Measurements from ENCODE around the gene NTRK2. TPM values are rescaled to one million over a fixed set of nuclear protein-coding genes. Genes with fewer than 3 reads are reported as not detected.

Gene NTRK2
- total RNA-seq, 1 experiment from 2014 or later: not detected

- H3K4me1 ChIP-seq (ENCODE audit: control insufficient read depth in 1 of 2, insufficient read depth in 2 of 2, low read length in 2 of 2): no peaks in the 10 kb centered on the region
- H2AFZ ChIP-seq (ENCODE audit: low read depth, low read length, poor library complexity, severe bottlenecking): no peak overlapping the region
- RAD21 ChIA-PET (ENCODE audit: low non-redundant PET in 1 of 2, low total read pairs in 2 of 2, uncharacterized antibody in 2 of 2, unreplicated experiment in 2 of 2): no interaction called here
- TF ChIP-seq MAX (IDR thresholded peaks at IDR 0.05) (no peak), REST (IDR thresholded peaks at IDR 0.05; ENCODE audit: low read depth) (no peak), EGR1 (IDR thresholded peaks at IDR 0.05; ENCODE audit: low read depth) (no peak), EZH2 (IDR thresholded peaks at IDR 0.05) (no peak), CBX3 (IDR thresholded peaks at IDR 0.05; ENCODE audit: low read depth) (no peak), POLR2A (IDR thresholded peaks at IDR 0.05; ENCODE audit: borderline replicate concordance, extremely low read depth, insufficient read depth, insufficient read length) (no peak), SRF (IDR thresholded peaks at IDR 0.05; ENCODE audit: low read depth) (no peak), CTCF (IDR thresholded peaks at IDR 0.05 in 2 of 3, conservative IDR thresholded peaks at IDR 0.05 in 1 of 3; ENCODE audit: borderline replicate concordance in 1 of 3, insufficient read depth in 1 of 3, low read depth in 2 of 3, low read length in 2 of 3) (no peak), ZFX (IDR thresholded peaks at IDR 0.05) (no peak), ELF1 (IDR thresholded peaks at IDR 0.05; ENCODE audit: borderline replicate concordance, low read depth) (no peak), YY1 (IDR thresholded peaks at IDR 0.05; ENCODE audit: extremely low read depth, insufficient replicate concordance, low read depth, low read length) (no peak), ATF3 (IDR thresholded peaks at IDR 0.05) (no peak)
- BruUV-seq (replicated peaks): no TSS peak
- no peak overlapping the region for H3K9ac ChIP-seq (ENCODE audit: low read length)
- POLR2A ChIA-PET: no interaction called here
- no peak overlapping the region for H3K4me3 ChIP-seq (replicated peaks in 1 of 2; ENCODE audit: low read depth in 1 of 2, low read length in 2 of 2)
- H3K9me2 ChIP-seq (ENCODE audit: insufficient read depth): no peaks in the 10 kb centered on the region
- H3K79me2 ChIP-seq (ENCODE audit: insufficient read depth, low read length): no peaks in the 10 kb centered on the region
- H3K27ac ChIP-seq (ENCODE audit: low read depth, low read length): no peak overlapping the region
- no peak overlapping the region for H3K4me2 ChIP-seq (ENCODE audit: low read length)
- CTCF ChIA-PET: no interaction called here
- no peaks in the 10 kb centered on the region for H3K9me3 ChIP-seq (ENCODE audit: control insufficient read depth in 1 of 2, insufficient read depth in 1 of 2, low read depth in 1 of 2, low read length in 2 of 2)
- intact Hi-C loops (cut with micrococcal nuclease): no loop called here
- DNase-seq (ENCODE audit: low read depth, low spot score) (no peak), ATAC-seq (no peak)
- peaks cover 17% of the 10 kb centered on the region for H3K27me3 ChIP-seq (ENCODE audit: insufficient read depth, low read length)
- H4K20me1 ChIP-seq (ENCODE audit: insufficient read depth): no peaks in the 10 kb centered on the region
- no peaks in the 10 kb centered on the region for H3K36me3 ChIP-seq (ENCODE audit: control insufficient read depth in 1 of 2, insufficient read depth in 2 of 2, low read length in 2 of 2)
These were observed 392.4 kb downstream of the NTRK2 start for GRCh38 chr9:85061969-85062368.

All from HCT116 (cell line).